GM04503 (cell line): ENCODE results near the gene TWIST1.

Experiments used
- DNase-seq: peaks from one replicate; pipeline ENCODE4 v3.0.0-alpha.2; 2012; ENCODE audit warnings: low read depth

The TWIST1 gene

DNA sequence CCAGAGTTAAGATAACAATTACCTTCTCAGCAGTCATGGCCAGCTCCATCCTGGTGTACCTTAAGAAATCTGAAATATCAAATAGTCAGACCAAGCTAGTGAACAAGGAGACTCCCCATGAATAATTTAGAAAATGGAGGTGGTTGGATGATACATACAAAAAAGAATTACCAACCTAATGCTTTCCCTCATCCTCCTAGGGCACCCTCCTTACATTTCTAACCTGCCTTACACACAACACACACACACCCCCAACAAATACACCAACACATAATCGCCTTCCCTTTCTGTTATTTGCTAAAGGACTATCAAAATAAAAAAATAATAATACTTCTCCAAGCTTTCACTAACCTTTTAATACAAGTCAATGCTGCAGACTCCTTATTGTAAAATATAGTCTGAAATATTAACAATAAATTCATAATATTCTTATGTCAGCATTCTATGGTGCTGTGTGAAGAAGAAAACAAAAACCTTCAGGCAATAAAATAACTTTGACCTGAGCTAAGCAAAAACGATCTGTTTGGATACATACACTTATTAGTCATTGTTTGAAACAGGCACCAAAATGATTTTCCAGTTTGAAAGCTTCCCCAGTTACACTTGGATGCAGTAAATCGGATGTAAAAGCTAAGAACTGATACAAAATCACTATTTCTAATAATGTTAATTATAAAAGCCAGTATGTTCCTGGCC is 3.4 kb downstream of the TWIST1 start:
- DNase-seq: no peak

DNA sequence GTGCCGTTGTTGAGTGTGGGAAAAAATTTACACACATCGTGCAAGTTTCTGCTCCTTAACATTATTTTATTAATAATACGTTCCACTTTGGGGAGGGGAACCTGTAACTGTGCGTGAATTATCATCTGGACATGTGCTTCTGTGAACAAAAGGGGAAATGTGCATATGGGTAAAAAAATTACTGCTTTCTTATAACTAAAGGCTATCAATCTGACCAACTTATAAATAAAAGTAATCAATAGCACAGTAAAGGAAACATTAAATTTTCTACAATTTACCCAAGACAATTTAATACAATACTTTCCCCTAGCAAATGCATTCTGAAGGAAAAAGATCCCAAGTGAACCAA is 4.5 kb downstream of the TWIST1 start:
- no peak for DNase-seq

- DNase-seq: no peak
Observed at GRCh38 chr7:19112274-19113001, 5.0 kb downstream of the TWIST1 start.

GRCh38 chr7:19111474-19112273 is 5.8 kb downstream of the TWIST1 start:
- no peak for DNase-seq

DNA sequence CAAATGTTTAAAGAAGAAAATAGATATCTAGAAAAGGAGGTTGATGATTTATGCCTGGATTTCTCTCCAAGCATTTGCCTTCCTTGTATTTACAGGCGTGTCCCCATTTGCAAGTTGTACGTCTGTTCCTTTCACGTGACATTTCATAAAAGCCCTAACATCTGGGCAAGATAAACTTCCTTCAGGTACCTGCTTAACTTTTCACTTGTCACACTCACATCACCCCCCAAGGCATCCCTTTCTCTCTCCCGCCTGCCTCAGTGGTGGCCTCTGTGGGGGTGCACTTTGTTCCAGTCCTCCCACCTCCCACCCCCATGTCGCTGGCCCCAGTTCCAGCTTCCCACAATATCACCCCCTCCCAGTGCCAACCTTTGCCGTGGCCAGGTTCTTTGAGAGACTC is 6.7 kb downstream of the TWIST1 start:
- DNase-seq: no peak

DNA sequence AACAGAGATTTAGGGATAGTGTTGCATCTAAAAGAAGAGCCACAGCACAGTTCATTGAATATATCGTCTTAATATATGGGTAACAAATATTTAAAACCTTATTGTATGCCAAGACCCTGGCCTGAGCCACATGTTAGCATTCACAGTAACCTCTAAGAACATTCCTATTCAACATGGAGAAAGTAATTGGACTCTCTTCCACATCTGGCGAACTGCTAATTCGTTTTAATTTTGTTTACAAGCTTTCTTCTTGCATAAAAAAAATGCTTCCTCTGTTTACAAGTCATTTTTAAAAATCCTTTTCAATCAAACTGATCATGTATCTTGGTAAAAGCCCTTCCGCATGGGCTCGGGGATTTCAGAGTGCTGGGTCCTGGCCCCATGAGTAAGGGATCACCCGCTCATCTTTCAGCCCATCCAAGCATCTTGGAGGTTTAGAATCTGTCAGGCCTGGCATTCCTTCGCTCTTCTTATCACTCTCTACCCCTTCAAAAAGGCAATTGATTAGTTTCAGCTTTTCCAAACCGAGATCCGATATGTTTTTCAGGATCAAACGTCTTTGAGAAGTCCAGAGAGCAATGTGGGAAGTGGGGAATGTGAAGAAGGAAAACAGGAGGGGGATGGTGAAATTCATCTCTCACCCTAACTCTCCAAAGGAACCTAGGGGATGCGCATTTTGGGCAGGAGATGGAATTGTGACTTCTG is 7.3 kb downstream of the TWIST1 start:
- DNase-seq: no peak

GRCh38 chr7:19109000-19109946 is 8.2 kb downstream of the TWIST1 start:
- no peak for DNase-seq

GRCh38 chr7:19107356-19108146 is 9.9 kb downstream of the TWIST1 start:
- DNase-seq: no peak

- no peak for DNase-seq
Observed at GRCh38 chr7:19107081-19107355, 10.4 kb downstream of the TWIST1 start.

- no peak for DNase-seq
Observed at GRCh38 chr7:19106241-19107080, 11.0 kb downstream of the TWIST1 start.

DNA sequence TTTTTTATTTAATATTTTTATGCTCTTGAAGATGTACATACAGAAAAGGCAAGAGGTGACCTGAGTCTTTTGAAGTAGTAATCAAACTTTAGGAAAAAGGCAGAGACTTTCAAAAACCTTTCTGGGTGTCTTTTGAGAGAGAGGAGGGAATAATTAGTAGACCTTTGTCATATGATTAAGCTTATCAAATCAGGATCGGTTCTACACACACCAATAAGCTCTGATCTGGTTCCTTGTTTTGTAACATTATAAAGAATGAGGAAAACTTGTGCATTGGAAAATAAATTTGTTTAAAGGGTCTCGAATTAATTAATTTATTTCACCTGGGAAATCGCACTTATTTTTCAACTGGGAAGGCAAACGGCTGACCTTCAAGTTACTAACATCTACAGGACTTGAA is 11.9 kb downstream of the TWIST1 start:
- no peak for DNase-seq

GRCh38 chr7:19104811-19105210 is 12.6 kb downstream of the TWIST1 start:
- no peak for DNase-seq

- DNase-seq: no peak
Observed at GRCh38 chr7:19102884-19103283, 14.6 kb downstream of the TWIST1 start.

DNA sequence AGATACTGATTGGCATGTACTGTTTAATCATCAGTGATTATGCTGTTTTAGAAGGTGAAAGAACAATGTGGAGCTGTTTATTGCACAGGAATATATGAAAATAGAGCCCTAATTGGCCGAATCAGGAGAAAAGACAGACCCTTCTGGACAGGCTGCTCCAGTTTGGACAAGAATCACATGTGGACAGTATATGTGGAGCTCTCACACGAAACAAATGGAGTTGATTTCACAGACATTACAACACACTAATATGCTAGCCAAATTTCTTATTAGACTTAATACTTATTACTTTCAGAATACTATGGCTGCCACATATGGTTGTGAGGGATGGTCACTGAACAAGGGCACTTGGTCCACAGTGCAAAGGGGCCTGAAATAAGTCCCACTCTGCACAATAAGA is 15.5 kb downstream of the TWIST1 start:
- no peak for DNase-seq

- no peak for DNase-seq
Observed at GRCh38 chr7:19101472-19101871, 16.0 kb downstream of the TWIST1 start.

DNA sequence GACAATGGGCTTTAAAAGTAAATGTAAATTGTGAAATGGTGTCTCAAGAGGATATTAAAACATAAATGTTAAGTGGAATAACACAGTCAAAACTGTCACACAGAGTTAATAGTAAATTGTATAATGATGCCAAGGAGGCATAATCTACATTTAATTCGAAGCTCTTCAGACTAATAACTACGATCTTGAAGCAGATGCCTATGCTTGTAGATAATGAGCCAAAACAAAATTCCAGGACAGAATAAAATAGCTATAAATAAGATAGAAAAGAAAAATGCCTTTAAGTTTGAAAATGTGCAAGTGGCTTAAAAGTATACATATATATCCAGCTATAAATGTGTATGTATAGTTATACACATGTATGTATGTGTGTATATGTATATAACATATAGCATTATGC is 17.5 kb downstream of the TWIST1 start:
- no peak for DNase-seq

DNA sequence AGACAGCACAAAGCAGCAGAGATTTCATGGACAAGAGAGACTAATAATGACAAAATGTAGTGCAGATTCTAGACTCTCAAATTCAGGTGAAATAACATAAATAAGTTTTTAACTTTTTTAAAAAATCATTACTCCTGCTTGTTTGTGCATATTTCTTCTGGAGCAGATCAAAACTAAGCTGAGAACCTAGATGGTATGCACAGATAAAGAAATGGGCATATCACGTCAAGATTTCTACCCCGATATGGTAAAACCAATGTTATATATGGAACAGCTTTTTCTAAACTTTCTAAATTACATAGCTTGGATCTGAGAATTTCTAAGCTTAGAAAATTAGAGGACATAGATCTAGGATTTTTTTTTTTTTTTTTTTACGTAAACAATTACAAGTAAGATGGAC is 18.2 kb downstream of the TWIST1 start:
- DNase-seq: no peak

DNA sequence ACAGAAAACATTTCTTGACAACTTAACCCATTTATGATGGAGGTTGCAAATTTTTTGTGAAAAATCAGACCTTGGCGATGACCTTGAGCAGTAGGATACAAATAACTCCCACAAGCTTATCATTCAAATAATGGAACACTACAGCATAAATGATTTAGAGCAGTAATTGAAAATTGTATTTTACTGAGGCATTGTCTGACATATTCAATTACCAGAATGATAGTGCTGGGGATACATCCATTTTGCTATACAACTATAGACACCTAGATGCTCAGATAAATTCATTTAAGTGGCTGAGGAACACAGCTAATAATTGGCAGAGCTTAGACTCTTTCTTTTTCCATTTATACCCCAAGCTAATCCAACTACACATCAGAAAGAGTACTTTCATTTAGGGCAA is 18.9 kb downstream of the TWIST1 start:
- no peak for DNase-seq

- DNase-seq: no peak
Observed at GRCh38 chr7:19097165-19098055, 20.0 kb downstream of the TWIST1 start.
